SK-MEL-5 (cell line): ENCODE data around the gene MAP2K6. TPM values are rescaled to one million over a fixed set of nuclear protein-coding genes. Genes with fewer than 3 reads are reported as not detected.

ENCODE experiments used
- DNase-seq: peaks from one replicate; pipeline ENCODE4 v3.0.0-alpha.2; 2016; ENCODE audit warnings: low read depth, low spot score
- in situ Hi-C: cut with HindIII; loops from 2 replicates; pipeline ENCODE4 v1.10.0; 2016; ENCODE audit warnings: low sequenced_read_pairs, high pct_unique_total_duplicates, low pct_unique_long_range_greater_than_20kb
- total RNA-seq: library from RNA; depleted of rRNA; stranded (reverse); fragments of >200 nt; shearing (Covaris generic); gene quantifications from 2 replicates; pipeline ENCODE4 v1.2.3, GENCODE V29; 2014; rRNA removed

MAP2K6 gene
- total RNA-seq, 1 experiment from 2014 or later: 12.2 TPM

- DNase-seq: no peak
- in situ Hi-C loops: no loop called here
Measured at GRCh38 chr17:69578385-69578936, 164.0 kb downstream of the MAP2K6 start.

GRCh38 chr17:69579961-69580677 lies 165.6 kb downstream of the MAP2K6 start:
- DNase-seq: no peak
- in situ Hi-C loops: no loop called here

- DNase-seq: no peak
- in situ Hi-C loops: no loop called here
Measured at GRCh38 chr17:69581061-69581961, 166.8 kb downstream of the MAP2K6 start.

- no peak for DNase-seq
- in situ Hi-C loops: no loop called here
Measured at GRCh38 chr17:69588316-69588715, 173.8 kb downstream of the MAP2K6 start.

GRCh38 chr17:69588827-69589239 lies 174.3 kb downstream of the MAP2K6 start:
- DNase-seq: no peak
- in situ Hi-C loops: no loop called here

GRCh38 chr17:69590671-69591070 lies 176.2 kb downstream of the MAP2K6 start:
- in situ Hi-C loops: no loop called here

GRCh38 chr17:69592692-69593350 lies 178.3 kb downstream of the MAP2K6 start:
- no peak for DNase-seq
- in situ Hi-C loops: no loop called here

More at GRCh38 chr17:69590671-69591070, 176.2 kb downstream of the MAP2K6 start:
- DNase-seq: no peak

- DNase-seq: no peak
- in situ Hi-C loops: no loop called here
Measured at GRCh38 chr17:69593351-69593715, 178.8 kb downstream of the MAP2K6 start.

- in situ Hi-C loops: no loop called here
Measured at GRCh38 chr17:69593716-69594115, 179.2 kb downstream of the MAP2K6 start.

GRCh38 chr17:69594641-69595040 lies 180.1 kb downstream of the MAP2K6 start:
- DNase-seq: no peak
- in situ Hi-C loops: no loop called here

More at GRCh38 chr17:69593716-69594115, 179.2 kb downstream of the MAP2K6 start:
- DNase-seq: no peak

- DNase-seq: no peak
- in situ Hi-C loops: no loop called here
Measured at GRCh38 chr17:69596141-69596540, 181.6 kb downstream of the MAP2K6 start.

- in situ Hi-C loops: no loop called here
- no peak for DNase-seq
Measured at GRCh38 chr17:69597898-69598692, 183.6 kb downstream of the MAP2K6 start.

- DNase-seq: no peak
- in situ Hi-C loops: no loop called here
Measured at GRCh38 chr17:69602972-69603371, 188.5 kb downstream of the MAP2K6 start.

Other genes with a start within 250 kb of the MAP2K6 start
- 0.67 and 0.98 TPM in 2 replicates for gene ABCA10, start 185.9 kb upstream of the MAP2K6 start, total RNA-seq
- 40.6 and 45.2 TPM in 2 replicates for gene ABCA5, start 87.6 kb upstream of the MAP2K6 start, total RNA-seq